Activated B cell treated with CpG ODN at 0.5 μM for 24 hours (primary cell): ENCODE results near the gene THAP8. TPM values are rescaled to one million over a fixed set of nuclear protein-coding genes. Genes with fewer than 3 reads are reported as not detected.
"Not testable (repeated sequence)": the region's sequence is repeated elsewhere in the genome, so short reads cannot be mapped to it uniquely, and the experiment has no call there.

Source experiments
- ATAC-seq: fragments of 200-7000 bp; cut with Tn5 transposase; one replicate; pipeline ENCODE4 v1.10.0; 2021; ENCODE audit warnings: low read depth, mild to moderate bottlenecking, moderate library complexity
- CTCF ChIA-PET: fragments of 350-600 bp; sonication (Branson Sonifier 250); formaldehyde crosslinking; loops from one replicate; lab custom pipeline; 2021; ENCODE audit warnings: antibody characterized with exemption; lab: Charles Lee
- POLR2A ChIA-PET: fragments of 350-600 bp; sonication (Branson Sonifier 250); formaldehyde crosslinking; loops from one replicate; lab custom pipeline; 2021; ENCODE audit warnings: antibody characterized with exemption; lab: Charles Lee
- DNase-seq: peaks from one replicate; pipeline ENCODE4 v3.0.0; 2022
- H3K27ac Mint-ChIP-seq: one replicate; pipeline ENCODE4 v1.8.0; 2020; ENCODE audit warnings: mixed read lengths
- H3K27me3 Mint-ChIP-seq: one replicate; pipeline ENCODE4 v1.8.0; 2021; ENCODE audit warnings: mixed read lengths
- H3K36me3 Mint-ChIP-seq: one replicate; pipeline ENCODE4 v1.8.0; 2021; ENCODE audit warnings: low read depth, mixed read lengths
- H3K4me1 Mint-ChIP-seq: one replicate; pipeline ENCODE4 v1.8.0; 2021; ENCODE audit warnings: mixed read lengths
- H3K4me3 Mint-ChIP-seq: one replicate; pipeline ENCODE4 v1.8.0; 2020; ENCODE audit warnings: mild to moderate bottlenecking, mixed read lengths
- H3K9me3 Mint-ChIP-seq: one replicate; pipeline ENCODE4 v1.8.0; 2020; ENCODE audit warnings: mixed read lengths
- intact Hi-C: fragments of 100-400 bp; cut with micrococcal nuclease; formaldehyde crosslinking; loops from one replicate; pipeline ENCODE4 v1.15.1; 2024
- total RNA-seq: library from RNA; stranded (reverse); gene quantifications from 2 replicates; pipeline ENCODE4 v1.2.3, GENCODE V29; 2022
- TF ChIP-seq, protein P1 (sequence below): fragments of 200-600 bp; IDR thresholded peaks from one replicate; pipeline ENCODE4 v1.8.0; 2022; ENCODE audit warnings: antibody characterized with exemption, mild to moderate bottlenecking

Gene THAP8
- total RNA-seq, 1 donor from 2014 or later: 2.4 TPM

DNA sequence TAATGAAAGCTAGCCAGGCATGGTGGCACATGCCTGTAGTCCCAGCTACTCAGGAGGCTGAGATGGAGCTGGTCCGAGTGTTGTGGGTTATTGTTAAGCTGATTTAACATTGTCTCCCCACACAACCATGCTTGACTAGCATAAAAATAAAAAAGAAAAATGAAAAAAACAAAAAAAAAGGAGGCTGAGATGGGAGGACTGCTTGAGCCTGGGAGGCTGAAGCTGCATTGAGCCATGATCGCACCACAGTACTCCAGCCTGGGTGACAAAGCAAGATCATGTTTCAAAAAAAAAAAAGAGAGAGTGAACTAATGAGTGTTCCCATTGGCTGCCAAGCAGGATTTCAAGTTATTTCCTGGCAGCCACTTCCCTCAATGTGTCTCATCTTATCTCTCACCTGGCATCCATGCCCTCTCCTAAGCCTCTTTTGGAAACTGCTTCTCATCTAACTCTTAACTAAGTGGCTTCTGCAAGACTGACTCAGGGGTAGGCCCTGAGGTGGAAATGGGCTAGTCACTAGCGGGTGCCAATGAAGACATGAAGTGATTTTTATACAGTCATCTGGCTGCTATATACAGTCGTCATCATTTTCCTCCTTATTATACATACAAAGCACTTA is 4.9 kb downstream of the THAP8 start:
- no peak overlapping the region for H3K4me3 Mint-ChIP-seq
- DNase-seq (no peak), ATAC-seq (no peak)
- H3K36me3 Mint-ChIP-seq: peaks cover 1% of the 10 kb centered on the region
- intact Hi-C loops: no loop called here
- no peaks in the 10 kb centered on the region for H3K9me3 Mint-ChIP-seq
- peaks cover 8% of the 10 kb centered on the region for H3K4me1 Mint-ChIP-seq
- TF ChIP-seq, protein P1, sequence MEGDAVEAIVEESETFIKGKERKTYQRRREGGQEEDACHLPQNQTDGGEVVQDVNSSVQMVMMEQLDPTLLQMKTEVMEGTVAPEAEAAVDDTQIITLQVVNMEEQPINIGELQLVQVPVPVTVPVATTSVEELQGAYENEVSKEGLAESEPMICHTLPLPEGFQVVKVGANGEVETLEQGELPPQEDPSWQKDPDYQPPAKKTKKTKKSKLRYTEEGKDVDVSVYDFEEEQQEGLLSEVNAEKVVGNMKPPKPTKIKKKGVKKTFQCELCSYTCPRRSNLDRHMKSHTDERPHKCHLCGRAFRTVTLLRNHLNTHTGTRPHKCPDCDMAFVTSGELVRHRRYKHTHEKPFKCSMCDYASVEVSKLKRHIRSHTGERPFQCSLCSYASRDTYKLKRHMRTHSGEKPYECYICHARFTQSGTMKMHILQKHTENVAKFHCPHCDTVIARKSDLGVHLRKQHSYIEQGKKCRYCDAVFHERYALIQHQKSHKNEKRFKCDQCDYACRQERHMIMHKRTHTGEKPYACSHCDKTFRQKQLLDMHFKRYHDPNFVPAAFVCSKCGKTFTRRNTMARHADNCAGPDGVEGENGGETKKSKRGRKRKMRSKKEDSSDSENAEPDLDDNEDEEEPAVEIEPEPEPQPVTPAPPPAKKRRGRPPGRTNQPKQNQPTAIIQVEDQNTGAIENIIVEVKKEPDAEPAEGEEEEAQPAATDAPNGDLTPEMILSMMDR: no peak
- H3K27me3 Mint-ChIP-seq: no peaks in the 10 kb centered on the region
- POLR2A ChIA-PET: interaction anchor here (0.7 kb wide), 1 partner anchor 552 kb away, joined by 4 read pairs; no protein-coding TSS in a partner anchor
- CTCF ChIA-PET: no interaction called here
- no peak overlapping the region for H3K27ac Mint-ChIP-seq

DNA sequence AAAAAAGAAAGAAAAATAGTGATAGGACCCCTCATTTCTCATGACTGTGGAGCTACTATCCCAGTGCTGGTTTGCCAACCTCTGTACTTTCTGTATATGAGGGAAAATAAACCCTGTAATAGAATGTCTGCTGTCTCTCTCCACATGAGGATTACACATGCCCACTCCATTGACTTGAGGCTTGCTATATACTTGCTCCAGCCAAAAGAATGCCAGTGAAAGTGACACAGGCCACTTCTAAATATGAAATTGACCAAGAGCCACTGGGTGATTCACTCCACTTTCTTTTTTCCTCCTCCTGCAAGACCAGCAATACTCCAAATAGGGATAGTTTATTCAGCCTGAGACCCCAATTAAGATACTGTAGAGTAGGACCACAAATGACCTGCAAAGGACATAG is 6.2 kb downstream of the THAP8 start:
- Mint-ChIP-seq H3K27me3 (no peaks in the 10 kb centered on the region), H3K4me3 (no peak overlapping the region), H3K9me3 (no peaks in the 10 kb centered on the region), H3K27ac (no peak overlapping the region), H3K4me1 (no peaks in the 10 kb centered on the region), H3K36me3 (no peaks in the 10 kb centered on the region)
- POLR2A ChIA-PET: no interaction called here
- no peak for ATAC-seq
- no peak for DNase-seq
- CTCF ChIA-PET: no interaction called here
- TF ChIP-seq, protein P1: no peak
- intact Hi-C loops: no loop called here

DNA sequence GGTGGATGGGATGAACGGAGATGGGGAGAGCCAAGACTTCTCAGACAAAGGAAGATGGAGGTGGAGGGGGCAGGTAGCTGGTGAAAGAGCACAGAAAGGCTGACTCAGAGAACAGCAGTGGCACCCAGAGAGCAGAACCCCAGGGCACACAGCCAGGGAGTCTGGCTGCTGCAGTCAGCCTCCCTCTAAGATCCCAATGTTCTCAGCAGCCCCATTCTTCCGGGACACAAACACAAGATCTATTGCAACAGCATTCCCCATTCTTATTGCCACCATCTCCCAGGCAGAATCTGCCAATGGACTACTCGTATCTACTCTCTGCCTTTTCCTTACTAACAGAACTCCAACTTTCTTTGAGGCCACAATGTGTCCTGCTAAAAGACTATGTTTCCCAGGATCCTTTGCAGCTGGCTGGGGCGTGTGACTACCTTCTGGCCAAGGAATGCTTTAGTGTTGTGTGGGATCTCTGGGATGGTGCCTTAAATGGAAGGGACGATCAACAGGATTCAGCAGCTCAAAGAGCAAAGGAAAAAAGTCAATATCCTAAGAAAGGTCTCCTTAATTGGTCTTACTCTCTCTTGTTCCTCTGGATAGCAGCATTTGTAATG is 7.5 kb downstream of the THAP8 start:
- no peaks in the 10 kb centered on the region for H3K27me3 Mint-ChIP-seq
- H3K36me3 Mint-ChIP-seq: no peaks in the 10 kb centered on the region
- no peaks in the 10 kb centered on the region for H3K4me1 Mint-ChIP-seq
- DNase-seq (no peak), ATAC-seq (no peak)
- H3K9me3 Mint-ChIP-seq: no peaks in the 10 kb centered on the region
- no peak overlapping the region for H3K27ac Mint-ChIP-seq
- intact Hi-C loops: no loop called here
- TF ChIP-seq, protein P1: no peak
- POLR2A ChIA-PET: no interaction called here
- CTCF ChIA-PET: no interaction called here
- H3K4me3 Mint-ChIP-seq: no peak overlapping the region

DNA sequence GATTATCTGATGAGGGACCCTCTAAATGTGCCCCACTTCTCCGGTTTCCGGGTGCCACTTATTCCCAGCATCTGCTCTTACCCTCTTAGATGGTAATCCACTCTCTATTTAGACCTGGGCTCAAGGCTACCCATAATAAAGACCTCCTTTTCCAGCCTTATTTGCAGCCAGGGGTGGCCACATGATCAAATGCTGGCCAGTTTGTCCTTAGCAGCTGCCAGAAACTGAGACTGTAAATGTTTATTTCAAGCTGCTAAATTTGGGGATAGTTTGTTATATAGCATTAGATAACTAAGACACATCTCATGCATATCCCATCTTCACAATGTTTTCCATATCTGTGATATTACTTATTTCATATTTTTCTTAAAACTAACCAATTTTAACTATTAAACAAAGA is 10.1 kb downstream of the THAP8 start:
- no peaks in the 10 kb centered on the region for H3K27me3 Mint-ChIP-seq
- TF ChIP-seq, protein P1: no peak
- intact Hi-C loops: no loop called here
- peaks cover 6% of the 10 kb centered on the region for H3K36me3 Mint-ChIP-seq
- no peak overlapping the region for H3K4me3 Mint-ChIP-seq
- no peaks in the 10 kb centered on the region for H3K4me1 Mint-ChIP-seq
- no peak for ATAC-seq
- ChIA-PET POLR2A (interaction anchor here (0.6 kb wide), 1 partner anchor 229 kb away, joined by 3 read pairs; no protein-coding TSS in a partner anchor), CTCF (no interaction called here)
- DNase-seq: no peak
- no peak overlapping the region for H3K27ac Mint-ChIP-seq
- H3K9me3 Mint-ChIP-seq: no peaks in the 10 kb centered on the region

DNA sequence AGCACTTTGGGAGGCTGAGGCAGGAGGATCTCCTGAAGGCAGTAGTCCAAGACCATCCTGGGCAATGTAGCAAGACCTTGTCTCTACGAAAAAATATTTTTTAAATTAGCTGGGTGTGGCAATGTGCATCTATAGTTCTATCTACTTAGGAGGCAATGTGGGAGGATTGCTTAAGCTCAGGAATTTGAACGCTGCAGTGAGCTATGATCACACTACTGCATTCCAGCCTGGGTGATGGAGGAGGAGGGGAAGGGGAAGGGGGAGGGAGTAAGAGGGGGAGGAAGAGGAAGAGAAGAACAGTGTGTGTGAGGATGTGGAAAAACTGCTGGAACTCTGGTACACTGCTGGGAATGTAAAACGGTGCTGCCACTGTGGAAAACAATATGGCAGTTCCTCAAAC is 12.3 kb downstream of the THAP8 start:
- peaks cover 2% of the 10 kb centered on the region for H3K4me1 Mint-ChIP-seq
- ChIA-PET POLR2A (interaction anchor here (0.6 kb wide), 1 partner anchor 12 kb away, joined by 14 read pairs; no protein-coding TSS in a partner anchor), CTCF (no interaction called here)
- H3K27me3 Mint-ChIP-seq: no peaks in the 10 kb centered on the region
- intact Hi-C loops: no loop called here
- TF ChIP-seq, protein P1: no peak
- H3K36me3 Mint-ChIP-seq: peaks cover 6% of the 10 kb centered on the region
- H3K9me3 Mint-ChIP-seq: no peaks in the 10 kb centered on the region
- H3K4me3 Mint-ChIP-seq: no peak overlapping the region
- ATAC-seq: no peak
- no peak for DNase-seq
- H3K27ac Mint-ChIP-seq: no peak overlapping the region

DNA sequence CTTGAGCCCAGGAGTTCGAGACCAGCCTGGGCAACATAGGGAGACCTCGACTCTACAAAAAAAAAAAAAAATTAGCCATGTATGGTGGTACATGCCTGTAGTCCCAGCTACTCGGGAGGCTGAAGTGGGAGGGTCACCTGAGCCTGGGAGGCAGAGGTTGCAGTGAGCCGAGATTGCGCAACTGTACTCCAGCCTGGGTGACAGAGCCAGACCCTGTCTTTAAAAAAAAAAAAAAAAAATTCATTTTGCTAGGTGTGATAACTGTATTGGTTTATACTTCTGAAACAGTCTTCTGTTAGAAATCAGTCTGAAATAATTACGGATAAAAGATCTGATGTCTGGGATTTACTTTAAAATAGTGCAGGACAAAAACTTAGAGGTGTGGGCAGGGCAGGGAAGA is 13.0 kb downstream of the THAP8 start:
- H3K9me3 Mint-ChIP-seq, H3K4me3 Mint-ChIP-seq, H3K36me3 Mint-ChIP-seq, H3K27ac Mint-ChIP-seq, H3K4me1 Mint-ChIP-seq, CTCF ChIA-PET, H3K27me3 Mint-ChIP-seq, DNase-seq, ATAC-seq, intact Hi-C loops: not testable (repeated sequence)
- POLR2A ChIA-PET: interaction anchor here (0.7 kb wide), 1 partner anchor 1268 kb away, joined by 3 read pairs; no protein-coding TSS in a partner anchor
